MM.1S (cell line): ENCODE data around the gene CDK6.

Experiments used
- DNase-seq: peaks from one replicate; pipeline ENCODE4 v3.0.0-alpha.2; 2015
- H2AFZ ChIP-seq: fragments of 300-600 bp; sonication (generic); 2 replicates; pipeline ENCODE4 v1.6.0; 2016; ENCODE audit warnings: antibody characterized with exemption, low read length
- H3F3A ChIP-seq: fragments of 300-600 bp; sonication (generic); 2 replicates; pipeline ENCODE4 v1.6.1; 2016; ENCODE audit warnings: mild to moderate bottlenecking, antibody characterized with exemption, low read length, moderate library complexity, mixed read lengths; ENCODE audit not compliant: insufficient read depth
- H3K27ac ChIP-seq: fragments of 300-600 bp; sonication (generic); 2 replicates; pipeline ENCODE4 v1.5.1; 2016; ENCODE audit warnings: mild to moderate bottlenecking, low read length
- H3K27me3 ChIP-seq: fragments of 300-600 bp; sonication (generic); replicated peaks from 2 replicates; pipeline ENCODE4 v1.6.0; 2016; ENCODE audit warnings: low read length; ENCODE audit not compliant: insufficient read depth
- H3K36me3 ChIP-seq: fragments of 300-600 bp; sonication (generic); replicated peaks from 2 replicates; pipeline ENCODE4 v1.6.1; 2016; ENCODE audit warnings: mild to moderate bottlenecking, low read length, mixed read lengths; ENCODE audit not compliant: insufficient read depth
- H3K4me1 ChIP-seq: fragments of 300-600 bp; sonication (generic); 2 replicates; pipeline ENCODE4 v1.6.1; 2016; ENCODE audit warnings: low read length, mixed read lengths
- H3K4me2 ChIP-seq: fragments of 300-600 bp; sonication (generic); 2 replicates; pipeline ENCODE4 v1.6.0; 2016; ENCODE audit warnings: low read depth, low read length
- H3K4me3 ChIP-seq: fragments of 300-600 bp; sonication (generic); 2 replicates; pipeline ENCODE4 v1.5.1; 2016; ENCODE audit warnings: low read length, mixed read lengths
- H3K79me2 ChIP-seq: fragments of 300-600 bp; sonication (generic); 2 replicates; pipeline ENCODE4 v1.6.1; 2016; ENCODE audit warnings: mixed run types, low read length, mixed read lengths
- H3K9ac ChIP-seq: fragments of 300-600 bp; sonication (generic); 2 replicates; pipeline ENCODE4 v1.6.1; 2016; ENCODE audit warnings: low read length, mixed read lengths
- H3K9me2 ChIP-seq: fragments of 300-600 bp; sonication (generic); replicated peaks from 2 replicates; pipeline ENCODE4 v1.6.1; 2016; ENCODE audit warnings: mild to moderate bottlenecking, low read length, mixed read lengths; ENCODE audit not compliant: insufficient read depth
- H3K9me3 ChIP-seq: fragments of 300-600 bp; sonication (generic); replicated peaks from 2 replicates; pipeline ENCODE4 v1.6.1; 2016; ENCODE audit warnings: mild to moderate bottlenecking, low read length, mixed read lengths; ENCODE audit not compliant: insufficient read depth
- H4K20me1 ChIP-seq: fragments of 300-600 bp; sonication (generic); 2 replicates; pipeline ENCODE4 v1.6.1; 2016; ENCODE audit warnings: mild to moderate bottlenecking, low read length, moderate library complexity, mixed read lengths; ENCODE audit not compliant: insufficient read depth
- EZH2 ChIP-seq: fragments of 300-600 bp; sonication (generic); optimal IDR thresholded peaks from 2 replicates; pipeline ENCODE3; 2017; ENCODE audit warnings: low read depth, mild to moderate bottlenecking, antibody characterized with exemption, low read length, mixed read lengths
- EZH2phosphoT487 ChIP-seq: fragments of 300-600 bp; sonication (generic); IDR thresholded peaks from 2 replicates; pipeline ENCODE4 v1.6.1; 2018; ENCODE audit warnings: antibody characterized with exemption, low read length
- TF ChIP-seq, protein P1 (sequence below): fragments of 300-600 bp; sonication (generic); IDR thresholded peaks from 2 replicates; pipeline ENCODE4 v1.5.1; 2016; ENCODE audit warnings: antibody characterized with exemption, low read length, mixed read lengths

Gene CDK6

DNA sequence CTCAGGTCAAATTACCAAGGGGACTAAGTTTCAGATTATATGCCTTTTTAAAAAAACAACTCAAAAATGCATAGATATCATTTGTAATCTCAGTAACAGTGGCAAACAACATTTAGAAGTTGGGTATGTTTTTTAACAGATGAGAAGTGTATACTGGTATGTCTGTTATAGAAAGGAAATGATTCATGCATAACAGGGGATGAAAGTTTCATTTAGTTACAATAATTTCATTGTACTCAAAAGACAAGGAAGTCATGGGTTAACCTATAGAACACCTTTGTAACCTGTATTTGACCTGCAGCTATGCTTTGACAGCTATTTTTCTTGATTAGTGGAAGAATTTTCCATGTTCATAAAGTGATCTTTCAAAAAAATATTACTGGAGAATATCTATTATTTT lies 210.8 kb downstream of the CDK6 start:
- peaks cover 17% of the 10 kb centered on the region for H3F3A ChIP-seq
- H4K20me1 ChIP-seq = no peaks in the 10 kb centered on the region
- no peak overlapping the region for H3K27ac ChIP-seq
- H3K4me1 ChIP-seq = peaks cover 33% of the 10 kb centered on the region
- peaks cover 56% of the 10 kb centered on the region for H3K79me2 ChIP-seq
- H3K4me3 ChIP-seq = no peak overlapping the region
- no peak for TF ChIP-seq EZH2
- TF ChIP-seq, protein P1, sequence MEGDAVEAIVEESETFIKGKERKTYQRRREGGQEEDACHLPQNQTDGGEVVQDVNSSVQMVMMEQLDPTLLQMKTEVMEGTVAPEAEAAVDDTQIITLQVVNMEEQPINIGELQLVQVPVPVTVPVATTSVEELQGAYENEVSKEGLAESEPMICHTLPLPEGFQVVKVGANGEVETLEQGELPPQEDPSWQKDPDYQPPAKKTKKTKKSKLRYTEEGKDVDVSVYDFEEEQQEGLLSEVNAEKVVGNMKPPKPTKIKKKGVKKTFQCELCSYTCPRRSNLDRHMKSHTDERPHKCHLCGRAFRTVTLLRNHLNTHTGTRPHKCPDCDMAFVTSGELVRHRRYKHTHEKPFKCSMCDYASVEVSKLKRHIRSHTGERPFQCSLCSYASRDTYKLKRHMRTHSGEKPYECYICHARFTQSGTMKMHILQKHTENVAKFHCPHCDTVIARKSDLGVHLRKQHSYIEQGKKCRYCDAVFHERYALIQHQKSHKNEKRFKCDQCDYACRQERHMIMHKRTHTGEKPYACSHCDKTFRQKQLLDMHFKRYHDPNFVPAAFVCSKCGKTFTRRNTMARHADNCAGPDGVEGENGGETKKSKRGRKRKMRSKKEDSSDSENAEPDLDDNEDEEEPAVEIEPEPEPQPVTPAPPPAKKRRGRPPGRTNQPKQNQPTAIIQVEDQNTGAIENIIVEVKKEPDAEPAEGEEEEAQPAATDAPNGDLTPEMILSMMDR = no peak
- no peak for TF ChIP-seq EZH2phosphoT487
- H3K9me2 ChIP-seq = no peaks in the 10 kb centered on the region
- H3K4me2 ChIP-seq = no peak overlapping the region
- H3K9me3 ChIP-seq = no peaks in the 10 kb centered on the region
- no peak for DNase-seq
- no peaks in the 10 kb centered on the region for H3K36me3 ChIP-seq
- H3K27me3 ChIP-seq = no peaks in the 10 kb centered on the region
- H3K9ac ChIP-seq = no peak overlapping the region
- H2AFZ ChIP-seq = no peak overlapping the region

GRCh38 chr7:92624298-92624996 lies 211.9 kb downstream of the CDK6 start:
- no peaks in the 10 kb centered on the region for H3K36me3 ChIP-seq
- peaks cover 55% of the 10 kb centered on the region for H3K79me2 ChIP-seq
- TF ChIP-seq EZH2 = no peak
- TF ChIP-seq EZH2phosphoT487 = no peak
- TF ChIP-seq, protein P1 = no peak
- H3K4me1 ChIP-seq = peaks cover 33% of the 10 kb centered on the region
- no peak overlapping the region for H3K9ac ChIP-seq
- H4K20me1 ChIP-seq = no peaks in the 10 kb centered on the region
- no peak overlapping the region for H3K4me3 ChIP-seq
- no peaks in the 10 kb centered on the region for H3K9me3 ChIP-seq
- H3K27me3 ChIP-seq = no peaks in the 10 kb centered on the region
- no peak overlapping the region for H3K27ac ChIP-seq
- H2AFZ ChIP-seq = no peak overlapping the region
- H3K4me2 ChIP-seq = no peak overlapping the region
- no peak for DNase-seq
- H3K9me2 ChIP-seq = no peaks in the 10 kb centered on the region
- peaks cover 17% of the 10 kb centered on the region for H3F3A ChIP-seq

DNA sequence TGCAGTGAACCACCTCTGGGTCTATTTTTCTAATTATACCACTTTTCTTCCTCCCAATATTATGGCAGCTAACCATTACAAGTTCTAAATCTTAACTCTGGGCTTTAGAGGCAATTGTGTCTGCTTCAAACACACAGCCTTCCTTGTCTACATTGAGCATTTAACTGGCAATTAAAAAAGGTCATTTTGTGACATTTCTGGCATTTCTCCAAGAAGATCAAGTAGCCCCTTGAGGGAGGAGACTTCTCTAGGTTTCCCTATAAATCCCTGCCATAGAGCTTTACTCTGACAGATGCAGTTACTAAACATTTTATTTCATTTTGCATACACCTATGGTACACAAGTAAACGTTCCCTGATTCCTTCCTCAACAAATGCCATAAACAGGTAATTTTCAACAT lies 212.8 kb downstream of the CDK6 start:
- H3K4me3 ChIP-seq = no peak overlapping the region

More for the DNA sequence above, 212.8 kb downstream of the CDK6 start:
- H3K9ac ChIP-seq = no peak overlapping the region
- H4K20me1 ChIP-seq = no peaks in the 10 kb centered on the region
- no peak for DNase-seq
- H3K36me3 ChIP-seq = no peaks in the 10 kb centered on the region
- H3K4me2 ChIP-seq = no peak overlapping the region
- H2AFZ ChIP-seq = no peak overlapping the region
- H3K4me1 ChIP-seq = peaks cover 33% of the 10 kb centered on the region
- no peaks in the 10 kb centered on the region for H3K27me3 ChIP-seq
- TF ChIP-seq, protein P1 = no peak
- TF ChIP-seq EZH2 = no peak
- no peak for TF ChIP-seq EZH2phosphoT487
- peaks cover 17% of the 10 kb centered on the region for H3F3A ChIP-seq
- H3K79me2 ChIP-seq = peaks cover 59% of the 10 kb centered on the region
- H3K9me2 ChIP-seq = no peaks in the 10 kb centered on the region
- no peak overlapping the region for H3K27ac ChIP-seq
- H3K9me3 ChIP-seq = no peaks in the 10 kb centered on the region
